Measurements from ENCODE around the gene MSANTD7.
"Not testable (repeated sequence)": the region's sequence is repeated elsewhere in the genome, so short reads cannot be mapped to it uniquely, and the experiment has no call there.

GRCh38 chr10:14864871-14865270 is 26.8 kb downstream of the MSANTD7 start:
- TF ChIP-seq POLR2A (IDR thresholded peaks at IDR 0.05; ENCODE audit: borderline replicate concordance, extremely low read depth, insufficient read depth, insufficient read length); CTCF (IDR thresholded peaks at IDR 0.05 in 2 of 3, conservative IDR thresholded peaks at IDR 0.05 in 1 of 3; ENCODE audit: borderline replicate concordance in 1 of 3, insufficient read depth in 1 of 3, low read depth in 2 of 3, low read length in 2 of 3); POLR2AphosphoS5 (IDR thresholded peaks at IDR 0.05; ENCODE audit: low read depth, low read length): not testable (repeated sequence)
